Testis (tissue), 3 donors: ENCODE results near the gene MAOA. TPM values are rescaled to one million over a fixed set of nuclear protein-coding genes. Genes with fewer than 3 reads are reported as not detected.

Experiments used
- DNase-seq: peaks from one replicate; pipeline ENCODE4 v3.0.0-alpha.2; 2019
- H3K27ac ChIP-seq, 2 donors: fragments of 200-600 bp; sonication (generic); one replicate each; pipeline ENCODE4 v1.5.1; 2019
- H3K27me3 ChIP-seq: fragments of 200-600 bp; sonication (generic); one replicate; pipeline ENCODE4 v1.5.1; 2019
- H3K36me3 ChIP-seq: fragments of 200-600 bp; sonication (generic); one replicate; pipeline ENCODE4 v1.5.1; 2017; ENCODE audit warnings: low read depth; ENCODE audit errors: missing control alignments
- H3K4me1 ChIP-seq: fragments of 200-600 bp; sonication (generic); one replicate; pipeline ENCODE4 v1.5.1; 2019
- H3K4me3 ChIP-seq, 2 donors: fragments of 200-600 bp; sonication (generic); one replicate each; pipeline ENCODE4 v1.5.1; 2017 to 2019
- H3K9me3 ChIP-seq: fragments of 200-600 bp; sonication (generic); one replicate; pipeline ENCODE4 v1.5.1; 2017
- CTCF ChIP-seq, 3 experiments: fragments of 450-650 bp in 2 of 3; fragments of 200-600 bp in 1 of 3; sonication (generic) in 1 of 3; IDR thresholded peaks; one replicate each; pipeline ENCODE4 v1.5.1; 2016 to 2019; ENCODE audit warnings: antibody characterized with exemption in 3 of 3, mild to moderate bottlenecking in 2 of 3, moderate library complexity in 1 of 3
- POLR2A ChIP-seq: fragments of 450-650 bp; IDR thresholded peaks from one replicate; pipeline ENCODE4 v1.6.1; 2017; ENCODE audit warnings: antibody characterized with exemption, mild to moderate bottlenecking, moderate library complexity
- WGBS, 2 donors: methylation state at CpG; one replicate each; pipeline ENCODE4 v1.1.5; 2018; 5-methylcytosine and 5-hydroxymethylcytosine counted together
- intact Hi-C: fragments of 100-400 bp; cut with DNase I; formaldehyde crosslinking; loops from one replicate; pipeline ENCODE4 v1.15.1; 2023; ENCODE audit warnings: low total_unique reads
- polyA plus RNA-seq: library from polyadenylated mRNA; stranded (reverse); fragments of 350-450 nt; fragmentation: Illumina TruSeq; extraction: RNeasy Lipid Tissue Mini Kit (QIAGEN cat#74804); gene quantifications from one replicate; pipeline ENCODE4 v1.2.3, GENCODE V29; 2014; ENCODE audit warnings: low read depth, low replicate concordance; ENCODE audit not compliant: insufficient read depth
- total RNA-seq, 2 donors: library from RNA; depleted of rRNA; stranded (reverse); fragments of >200 nt; gene quantifications; one replicate each; pipeline ENCODE4 v1.2.3, GENCODE V29; 2016

MAOA gene
- total and polyA plus RNA-seq, 3 donors from 2014 or later = 6.5 to 12.3 (median 11.8) TPM

GRCh38 chrX:43644124-43644701 is 11.9 kb upstream of the MAOA start:
- intact Hi-C loops = no loop called here

GRCh38 chrX:43646800-43647199 is 9.3 kb upstream of the MAOA start:
- Histone ChIP-seq H3K4me3 (no peak overlapping the region), H3K27ac (no peak overlapping the region), H3K27me3 (no peaks in the 10 kb centered on the region), H3K36me3 (no peaks in the 10 kb centered on the region), H3K9me3 (no peaks in the 10 kb centered on the region), H3K4me1 (no peaks in the 10 kb centered on the region)
- no peak for TF ChIP-seq POLR2A
- no peak for TF ChIP-seq CTCF (IDR thresholded peaks at IDR 0.05)
- intact Hi-C loops = no loop called here
- DNase-seq = no peak
- 87 to 93% methylated on average over 3 of the region's 3 CpGs for WGBS, 2 donors

More at GRCh38 chrX:43644124-43644701, 11.9 kb upstream of the MAOA start:
- no peaks in the 10 kb centered on the region for H3K27me3 ChIP-seq
- H3K27ac ChIP-seq = no peak overlapping the region
- H3K4me3 ChIP-seq = no peak overlapping the region
- no peaks in the 10 kb centered on the region for H3K4me1 ChIP-seq
- TF ChIP-seq CTCF (IDR thresholded peaks at IDR 0.05) (no peak), POLR2A (no peak)
- whole genome bisulfite sequencing, 2 donors = 73 to 76% methylated on average over 2 to 3 of the region's 3 CpGs
- no peaks in the 10 kb centered on the region for H3K36me3 ChIP-seq
- H3K9me3 ChIP-seq = no peaks in the 10 kb centered on the region
- no peak for DNase-seq

- TF ChIP-seq CTCF (IDR thresholded peaks at IDR 0.05) (peak in 1 of 3 experiments; percentile 29), POLR2A (peak; percentile 17)
- Histone ChIP-seq H3K4me1 (no peaks in the 10 kb centered on the region), H3K4me3 (peak overlapping the region; percentile 63 to 70), H3K27ac (peak overlapping the region; percentile 63 to 78), H3K36me3 (no peaks in the 10 kb centered on the region), H3K27me3 (no peaks in the 10 kb centered on the region), H3K9me3 (no peaks in the 10 kb centered on the region)
- DNase-seq = peak; percentile 93
- WGBS, 2 donors = 1% methylated on average over 17 of the region's 57 CpGs; no CpG with 5 or more reads in 1 of the 2 donors
- intact Hi-C loops = no loop called here
Measured at GRCh38 chrX:43654431-43655150, 1.5 kb upstream of the MAOA start.

GRCh38 chrX:43655151-43656004 is 721 bp upstream of the MAOA start:
- peak overlapping the region; percentile 63 to 70 for H3K4me3 ChIP-seq
- TF ChIP-seq POLR2A (no peak), CTCF (IDR thresholded peaks at IDR 0.05) (no peak)
- intact Hi-C loops = no loop called here
- H3K36me3 ChIP-seq = no peaks in the 10 kb centered on the region
- peak; percentile 18 for DNase-seq
- no peaks in the 10 kb centered on the region for H3K27me3 ChIP-seq
- peak overlapping the region; percentile 63 to 78 for H3K27ac ChIP-seq
- WGBS, 2 donors = 0 to 4% methylated on average over 9 to 33 of the region's 51 CpGs
- no peaks in the 10 kb centered on the region for H3K4me1 ChIP-seq
- H3K9me3 ChIP-seq = no peaks in the 10 kb centered on the region
